ENCODE results near the gene PARD3B.

GRCh38 chr2:205540036-205540435, 994.8 kb downstream of the PARD3B start:
- TF ChIP-seq POLR2A (IDR thresholded peaks at IDR 0.05) (no peak), CTCF (IDR thresholded peaks at IDR 0.05) (no peak), POLR2AphosphoS5 (IDR thresholded peaks at IDR 0.05) (no peak)

Measured in transverse colon (tissue), 4 donors.